Ammon's horn (tissue), 1 donor: ENCODE results near the gene DCAF5.
"Not testable (repeated sequence)": the region's sequence is repeated elsewhere in the genome, so short reads cannot be mapped to it uniquely, and the experiment has no call there.

Source experiments
- DNase-seq: peaks from one replicate; pipeline ENCODE4 v3.0.0-alpha.2; 2016; ENCODE audit warnings: low spot score

The DCAF5 gene, protein sequence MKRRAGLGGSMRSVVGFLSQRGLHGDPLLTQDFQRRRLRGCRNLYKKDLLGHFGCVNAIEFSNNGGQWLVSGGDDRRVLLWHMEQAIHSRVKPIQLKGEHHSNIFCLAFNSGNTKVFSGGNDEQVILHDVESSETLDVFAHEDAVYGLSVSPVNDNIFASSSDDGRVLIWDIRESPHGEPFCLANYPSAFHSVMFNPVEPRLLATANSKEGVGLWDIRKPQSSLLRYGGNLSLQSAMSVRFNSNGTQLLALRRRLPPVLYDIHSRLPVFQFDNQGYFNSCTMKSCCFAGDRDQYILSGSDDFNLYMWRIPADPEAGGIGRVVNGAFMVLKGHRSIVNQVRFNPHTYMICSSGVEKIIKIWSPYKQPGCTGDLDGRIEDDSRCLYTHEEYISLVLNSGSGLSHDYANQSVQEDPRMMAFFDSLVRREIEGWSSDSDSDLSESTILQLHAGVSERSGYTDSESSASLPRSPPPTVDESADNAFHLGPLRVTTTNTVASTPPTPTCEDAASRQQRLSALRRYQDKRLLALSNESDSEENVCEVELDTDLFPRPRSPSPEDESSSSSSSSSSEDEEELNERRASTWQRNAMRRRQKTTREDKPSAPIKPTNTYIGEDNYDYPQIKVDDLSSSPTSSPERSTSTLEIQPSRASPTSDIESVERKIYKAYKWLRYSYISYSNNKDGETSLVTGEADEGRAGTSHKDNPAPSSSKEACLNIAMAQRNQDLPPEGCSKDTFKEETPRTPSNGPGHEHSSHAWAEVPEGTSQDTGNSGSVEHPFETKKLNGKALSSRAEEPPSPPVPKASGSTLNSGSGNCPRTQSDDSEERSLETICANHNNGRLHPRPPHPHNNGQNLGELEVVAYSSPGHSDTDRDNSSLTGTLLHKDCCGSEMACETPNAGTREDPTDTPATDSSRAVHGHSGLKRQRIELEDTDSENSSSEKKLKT

DNA sequence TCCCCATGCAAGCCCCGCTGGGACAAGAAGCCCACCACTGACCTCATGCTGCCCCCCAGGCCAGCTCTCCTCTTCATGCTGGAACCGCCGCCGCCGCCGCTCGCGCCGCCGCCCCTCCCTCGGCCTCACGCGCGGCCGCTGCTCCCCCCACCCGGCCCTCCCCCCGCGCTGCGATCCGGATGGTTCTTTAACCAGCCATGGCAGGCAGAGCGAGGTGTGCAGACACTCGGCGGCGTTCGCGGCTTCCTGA, at the start of gene DCAF5:
TSS of gene DCAF5 (minus strand) at position 218 of the 250 bp plus-strand sequence. CDS start at position 77, 141 bp downstream.
- no peak for DNase-seq

DNA sequence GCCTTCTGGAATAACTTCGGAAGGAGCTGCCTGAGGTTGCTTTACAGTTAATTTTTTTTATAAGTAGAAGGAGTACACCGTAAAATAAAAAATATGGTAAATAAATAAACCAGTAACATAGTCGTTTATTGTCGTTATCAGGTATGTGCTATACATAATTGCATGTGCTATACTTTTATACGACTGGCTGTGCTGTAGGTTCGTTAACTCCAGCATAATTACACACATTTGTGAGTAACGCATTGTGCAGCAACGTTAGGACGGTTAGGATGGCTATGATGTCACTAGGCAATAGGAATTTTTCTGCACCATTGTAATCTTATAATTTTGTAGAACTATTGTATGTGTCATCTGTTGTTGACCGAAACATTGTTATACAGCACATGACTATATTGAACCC, 46.9 kb upstream of the DCAF5 start:
- no peak for DNase-seq

DNA sequence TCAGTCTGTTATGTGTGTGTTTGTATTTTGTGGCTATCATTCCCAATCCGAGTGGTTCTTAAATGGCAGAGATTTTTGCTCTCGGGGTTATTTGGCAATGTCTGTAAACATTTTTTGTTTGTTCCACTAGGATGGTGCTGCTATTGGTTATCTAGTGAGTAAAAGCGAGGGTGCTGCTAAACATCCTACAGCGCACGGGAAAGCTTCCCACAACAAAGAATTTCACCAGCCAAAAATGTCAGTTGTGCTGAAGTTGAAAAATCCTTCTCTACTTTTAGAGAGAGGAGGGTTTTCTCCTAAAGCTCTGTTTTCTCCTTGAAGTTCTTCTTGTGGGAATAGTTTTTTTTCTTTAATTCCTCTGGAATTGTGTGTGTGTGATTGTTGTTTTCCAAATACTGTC, 40.8 kb upstream of the DCAF5 start:
- DNase-seq = no peak

DNA sequence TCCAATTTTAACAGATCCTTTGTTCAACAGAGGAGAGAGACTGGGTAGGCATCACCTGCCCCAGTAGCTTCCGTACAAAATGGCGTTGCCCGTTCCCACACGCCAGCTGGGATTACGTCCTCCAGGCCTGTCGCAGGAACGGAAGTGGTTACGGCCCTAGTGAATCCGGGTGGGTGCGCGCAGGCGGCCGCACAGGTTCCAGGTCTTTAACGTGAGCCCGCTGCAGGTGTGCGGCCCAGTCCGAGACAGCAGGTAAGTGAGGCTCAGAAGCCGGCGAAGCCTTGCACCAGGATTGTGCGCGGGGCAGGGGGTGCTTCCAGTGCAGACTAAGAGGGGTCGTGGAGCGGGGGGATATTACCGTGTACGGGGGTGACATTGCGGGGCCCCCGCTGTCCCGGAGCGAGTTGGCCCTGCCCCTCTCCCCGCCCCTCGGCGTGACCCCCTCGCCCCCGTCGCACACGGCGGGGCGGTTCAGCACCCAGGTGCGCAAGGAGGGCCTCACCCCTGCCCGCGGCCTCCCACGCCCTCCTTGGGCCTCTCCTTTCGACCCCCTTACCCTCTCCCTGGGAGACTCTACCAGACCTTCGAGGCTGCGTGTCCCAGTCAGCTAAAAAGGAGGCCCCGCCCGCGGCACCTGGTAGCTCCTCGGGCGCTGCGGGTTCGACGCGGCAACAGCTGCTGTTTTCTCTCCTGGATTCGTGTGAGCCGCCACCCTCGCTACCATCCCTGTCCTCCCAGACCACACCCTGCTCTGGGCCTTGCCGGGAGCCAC, 38.6 kb upstream of the DCAF5 start, which contains the start of gene EXD2:
TSS of gene EXD2 (plus strand) at position 159 of the 772 bp plus-strand sequence. CDS start 17,973 bp downstream, outside the sequence.
- DNase-seq = peak; percentile 95

DNA sequence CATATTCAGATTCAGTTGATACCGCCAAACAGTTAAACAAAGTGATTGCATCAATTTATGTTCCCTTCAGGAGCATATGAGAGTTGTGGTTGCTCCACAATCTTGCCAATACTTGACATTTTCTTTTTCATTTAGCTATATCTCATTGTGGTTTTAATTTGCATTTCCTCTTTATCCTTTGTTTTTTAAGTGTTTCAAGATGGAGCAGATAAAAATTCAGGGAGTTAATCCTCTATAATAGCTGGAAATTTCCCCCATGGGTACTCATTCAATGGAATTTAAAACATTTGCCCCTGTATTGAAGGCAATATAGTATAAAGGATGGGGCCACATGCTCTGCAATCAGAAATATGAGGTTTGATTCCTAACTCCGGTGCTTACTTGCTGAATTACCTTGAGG, 37.3 kb upstream of the DCAF5 start:
- no peak for DNase-seq

DNA sequence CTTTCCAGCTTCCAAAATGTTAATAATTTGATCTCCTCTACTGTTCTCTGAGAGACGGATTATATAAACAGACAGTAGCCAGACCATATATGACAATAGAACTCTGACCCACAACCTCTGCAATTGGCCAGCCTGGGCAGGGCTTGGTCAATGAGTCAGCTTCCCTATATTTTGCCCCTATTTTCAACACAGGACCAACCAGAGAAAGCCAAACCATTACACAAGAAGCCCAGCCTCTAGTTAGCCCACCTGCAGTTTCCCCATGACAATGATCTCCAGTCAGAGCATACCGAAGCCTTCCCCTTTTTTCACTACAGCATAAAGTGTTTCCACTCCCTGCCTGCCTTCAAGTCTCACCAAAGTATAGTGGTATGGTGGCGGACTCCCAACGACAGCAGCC, 30.8 kb upstream of the DCAF5 start:
- DNase-seq = no peak

DNA sequence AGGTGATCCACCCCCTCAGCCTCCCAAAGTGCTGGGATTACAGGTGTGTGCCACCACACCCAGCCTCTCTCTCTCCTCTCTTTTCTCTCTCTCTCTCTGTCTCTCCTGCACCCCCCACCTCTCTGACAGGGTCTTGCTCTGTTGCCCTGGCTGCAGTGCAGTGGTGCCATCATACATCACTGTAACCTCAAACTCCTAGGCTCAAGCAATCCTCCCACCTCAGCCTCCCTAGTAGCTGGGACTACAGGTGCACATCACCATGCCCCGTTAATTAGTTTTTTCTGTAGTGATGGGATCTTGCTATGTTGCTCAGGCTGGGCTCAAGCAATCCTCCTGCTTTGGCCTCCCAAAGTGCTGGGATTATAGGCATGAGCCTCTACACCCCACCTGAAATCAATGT, 29.7 kb upstream of the DCAF5 start:
- DNase-seq = not testable (repeated sequence)

DNA sequence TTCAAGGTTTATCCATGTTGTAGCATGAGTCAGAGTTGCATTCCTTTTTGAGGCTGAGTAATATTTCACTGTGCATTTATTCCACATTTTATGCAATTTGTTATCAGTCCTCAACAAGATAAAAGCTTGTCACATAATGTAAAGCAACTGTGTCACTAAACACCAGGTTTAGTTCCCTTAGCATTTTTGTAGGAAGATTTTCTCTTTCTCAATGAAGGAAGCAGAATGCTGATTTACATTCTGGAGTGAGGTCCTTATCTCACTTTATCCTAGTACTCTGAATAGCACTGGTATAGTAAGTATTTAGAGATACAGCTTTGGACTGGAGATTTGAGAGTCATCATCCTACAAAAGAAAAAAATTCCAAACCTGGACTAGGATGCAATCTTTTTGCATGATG, 28.6 kb upstream of the DCAF5 start:
- DNase-seq = no peak

DNA sequence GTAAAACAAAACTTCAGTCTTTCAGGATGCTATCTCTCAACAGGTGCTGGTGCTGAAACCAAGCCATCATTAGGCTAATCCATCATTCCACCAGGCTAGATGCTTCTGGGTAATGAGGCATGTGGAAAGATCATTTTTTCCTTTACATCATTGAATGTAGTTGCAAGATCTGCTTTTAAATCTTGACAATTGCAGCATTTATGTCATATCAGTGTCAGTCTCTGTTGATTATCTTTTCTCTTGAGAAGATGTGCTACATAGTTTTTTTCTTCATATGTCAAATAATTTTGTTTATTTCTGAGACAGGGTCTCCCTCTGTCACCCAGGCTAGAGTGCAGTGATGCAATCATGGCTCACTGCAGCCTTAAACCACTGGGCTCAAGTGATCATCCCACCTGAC, 22.2 kb upstream of the DCAF5 start:
- no peak for DNase-seq

DNA sequence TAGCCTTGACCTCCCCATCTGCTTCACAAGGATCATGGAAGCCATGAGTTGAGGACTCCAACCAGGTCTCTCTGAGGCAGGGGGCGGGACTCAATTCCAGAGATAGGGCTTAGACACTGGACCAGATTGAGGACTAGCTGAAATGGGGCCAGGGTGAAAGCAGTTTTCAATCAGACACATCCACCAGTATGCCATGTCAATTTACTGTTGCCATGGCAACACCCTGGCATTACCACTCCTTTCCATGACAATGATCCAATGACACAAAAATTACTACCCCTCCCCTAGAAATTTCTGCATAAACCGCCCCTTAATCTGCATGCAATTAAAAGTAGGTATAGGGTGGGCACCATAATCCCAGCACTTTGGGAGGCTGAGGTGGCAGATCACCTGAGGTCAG, 18.6 kb upstream of the DCAF5 start:
- no peak for DNase-seq

DNA sequence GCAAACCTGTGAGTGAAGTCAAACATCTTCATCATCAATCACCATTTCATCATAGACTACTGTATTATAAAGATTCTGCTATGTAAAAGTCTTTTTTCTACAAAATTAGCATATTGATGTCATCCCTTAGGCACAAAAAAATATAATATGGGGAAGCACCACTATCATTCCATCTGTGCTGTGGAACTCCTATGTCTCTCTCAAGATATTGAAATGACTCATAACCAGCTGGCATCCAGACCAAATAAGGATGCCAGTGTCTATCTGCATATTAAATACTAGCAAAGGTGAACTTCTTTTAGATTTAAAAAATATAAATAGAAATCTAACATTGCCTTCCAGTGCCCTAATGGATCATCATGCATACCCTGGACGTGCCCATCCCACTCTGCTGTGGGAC, 17.9 kb upstream of the DCAF5 start:
- DNase-seq = peak; percentile 23

DNA sequence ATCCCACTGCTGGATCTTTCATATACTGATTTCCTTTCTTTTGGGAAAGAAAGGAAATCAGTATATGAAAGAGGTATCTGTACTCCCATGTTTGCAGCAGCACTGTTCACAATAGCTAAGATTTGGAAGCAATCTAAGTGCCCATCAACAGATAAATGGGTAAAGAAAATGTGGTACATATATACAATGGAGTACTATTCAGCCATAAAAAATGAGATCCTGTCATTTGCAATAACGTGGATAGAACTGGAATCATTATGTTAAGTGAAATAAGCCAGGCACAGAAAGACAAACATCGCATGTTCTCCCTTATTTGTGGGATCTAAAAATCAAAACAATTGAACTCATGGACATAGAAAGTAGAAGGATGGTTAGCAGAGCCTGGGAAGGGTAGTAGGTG, 12.9 kb upstream of the DCAF5 start:
- DNase-seq = not testable (repeated sequence)

DNA sequence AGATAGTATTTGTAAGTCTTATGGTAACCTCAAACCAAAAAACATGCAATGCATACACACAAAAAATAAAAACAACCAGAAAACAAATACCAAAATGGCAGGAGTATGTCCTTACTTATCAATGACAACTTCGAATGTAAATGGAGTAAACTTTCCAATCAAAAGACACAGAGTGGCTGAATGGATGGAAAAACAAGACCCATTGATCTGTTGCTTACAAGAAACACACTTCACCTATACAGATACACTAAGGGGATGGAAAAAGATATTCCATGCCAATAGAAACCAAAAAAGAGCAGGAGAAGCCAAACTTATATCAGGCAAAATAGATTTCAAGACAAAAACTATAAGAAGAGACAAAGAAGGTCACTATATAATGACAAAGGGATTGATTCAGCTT, 8.7 kb upstream of the DCAF5 start:
- no peak for DNase-seq

DNA sequence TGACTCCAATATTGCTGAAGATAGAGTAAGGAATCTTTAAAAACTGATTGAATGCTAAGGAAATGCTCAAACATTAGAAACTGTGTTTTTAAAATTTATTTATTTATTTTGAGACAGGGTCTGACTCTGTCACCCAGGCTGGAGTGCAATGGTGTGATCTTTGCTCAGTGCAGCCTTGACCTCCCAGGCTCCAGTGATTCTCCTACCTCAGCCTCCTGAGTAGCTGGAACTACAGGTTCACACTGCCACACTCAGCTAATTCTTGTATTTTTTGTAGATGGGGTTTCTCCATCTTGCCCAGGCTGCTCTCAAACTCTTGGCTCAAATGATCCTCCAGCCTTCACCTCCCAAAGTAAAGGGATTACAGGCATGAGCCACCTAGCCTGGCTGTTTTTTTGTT, 3.3 kb upstream of the DCAF5 start:
- no peak for DNase-seq

DNA sequence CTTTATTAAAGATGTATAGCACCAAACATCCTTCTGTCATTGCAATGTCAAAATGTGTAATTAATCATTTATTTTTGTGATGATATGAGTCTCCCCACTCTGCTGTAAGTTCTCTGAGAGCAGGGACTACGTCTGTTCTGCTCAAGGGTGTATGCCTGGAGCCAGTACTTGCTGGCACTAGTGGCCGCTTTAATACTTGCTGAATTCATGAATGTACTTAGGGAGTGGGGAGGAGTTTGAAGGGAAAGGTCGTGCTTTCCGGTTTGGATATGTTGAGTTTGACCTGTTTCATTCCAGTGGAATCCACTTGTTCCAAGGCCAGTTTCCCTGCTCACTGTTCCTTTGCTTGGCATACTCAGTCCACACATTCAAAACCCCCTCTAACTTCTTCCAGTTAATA, 1.9 kb upstream of the DCAF5 start:
- no peak for DNase-seq

DNA sequence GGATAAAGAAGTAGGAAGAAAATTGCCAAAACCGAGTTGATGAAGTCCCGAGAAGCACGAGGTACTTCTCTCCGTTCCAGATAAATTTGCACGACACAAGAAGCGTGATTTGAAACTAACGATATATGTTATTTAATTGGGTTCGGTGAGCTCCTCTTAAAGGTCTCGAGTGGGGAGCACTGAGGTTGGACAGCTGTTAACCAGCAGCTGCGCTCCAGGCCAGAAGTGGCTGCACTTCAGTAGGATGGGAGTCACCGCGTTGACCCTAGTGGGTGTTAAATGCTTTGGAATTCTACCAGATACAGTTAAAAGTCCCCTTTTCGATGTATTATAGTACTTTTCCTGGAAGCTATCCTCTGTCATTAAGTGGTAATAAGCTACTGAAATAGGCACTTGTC, 953 bp upstream of the DCAF5 start:
- DNase-seq = peak; percentile 27

DNA sequence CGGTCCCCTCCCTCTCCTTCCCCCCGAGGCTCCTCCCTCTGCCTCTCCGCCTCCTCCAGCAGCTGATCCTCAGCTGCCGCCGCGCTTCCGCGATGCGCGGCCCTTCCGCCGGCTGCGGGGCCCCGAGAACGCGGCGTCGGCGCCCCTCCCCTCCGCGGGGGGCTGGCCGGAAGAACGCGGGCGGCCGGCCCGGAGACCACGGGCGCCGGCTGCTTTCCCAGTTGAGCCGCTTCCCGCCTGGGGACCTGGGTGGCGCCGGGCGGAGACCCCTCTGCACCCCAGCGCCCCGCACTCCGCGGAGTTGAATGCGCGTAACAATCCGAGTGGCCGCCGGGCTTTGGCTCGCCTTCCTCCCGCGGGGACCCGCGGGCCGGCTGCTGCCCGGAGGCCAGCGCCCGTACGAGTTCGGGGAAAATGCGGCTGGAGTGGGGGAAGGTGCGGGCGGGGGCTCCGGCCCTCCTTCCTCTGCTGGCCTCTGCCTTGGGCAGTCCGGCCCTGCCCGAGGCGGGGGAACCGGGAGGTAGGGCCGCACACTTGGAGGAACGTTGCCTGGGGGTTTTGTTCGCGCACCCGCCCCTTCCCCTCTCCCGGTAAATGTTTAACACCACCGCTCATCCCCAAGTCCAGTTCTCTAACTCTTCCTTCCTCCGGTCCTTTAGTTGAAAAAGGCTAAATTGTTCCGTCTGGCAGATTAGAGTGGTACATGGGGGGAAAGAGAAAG, 393 bp upstream of the DCAF5 start:
- DNase-seq = peak; percentile 95

DNA sequence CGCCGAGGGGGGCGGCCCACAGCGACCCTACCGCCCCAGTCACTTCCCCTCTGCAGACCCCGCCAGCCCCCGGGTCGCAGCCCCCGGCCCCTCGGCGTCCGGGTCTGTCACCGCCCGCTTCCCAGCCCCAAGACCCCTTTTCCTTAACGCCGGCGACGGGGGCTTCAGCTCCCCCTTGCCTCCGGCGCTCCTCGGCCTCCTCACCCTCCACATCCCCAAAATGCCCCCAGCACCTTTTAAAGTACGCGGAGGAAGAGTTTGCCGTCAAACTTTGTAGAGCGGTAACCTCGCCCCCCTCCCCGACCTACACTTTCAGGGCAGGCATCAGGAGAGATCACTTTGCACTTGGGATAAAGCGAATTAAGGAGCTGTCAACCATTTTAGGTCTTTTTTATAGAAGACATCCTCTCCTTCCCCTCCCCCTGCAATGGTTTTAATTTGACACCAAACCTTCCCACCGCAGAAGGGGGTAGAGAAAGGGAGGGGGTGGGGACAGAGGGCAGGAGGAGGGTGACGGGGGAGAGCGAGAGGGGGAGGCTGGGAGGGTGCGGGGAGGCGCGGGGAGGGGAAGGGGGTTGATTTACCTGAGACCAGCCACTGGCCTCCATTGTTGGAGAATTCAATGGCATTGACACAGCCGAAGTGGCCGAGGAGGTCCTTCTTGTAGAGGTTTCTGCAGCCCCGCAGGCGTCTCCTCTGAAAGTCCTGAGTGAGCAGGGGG, 578 bp downstream of the DCAF5 start:
- DNase-seq = no peak

DNA sequence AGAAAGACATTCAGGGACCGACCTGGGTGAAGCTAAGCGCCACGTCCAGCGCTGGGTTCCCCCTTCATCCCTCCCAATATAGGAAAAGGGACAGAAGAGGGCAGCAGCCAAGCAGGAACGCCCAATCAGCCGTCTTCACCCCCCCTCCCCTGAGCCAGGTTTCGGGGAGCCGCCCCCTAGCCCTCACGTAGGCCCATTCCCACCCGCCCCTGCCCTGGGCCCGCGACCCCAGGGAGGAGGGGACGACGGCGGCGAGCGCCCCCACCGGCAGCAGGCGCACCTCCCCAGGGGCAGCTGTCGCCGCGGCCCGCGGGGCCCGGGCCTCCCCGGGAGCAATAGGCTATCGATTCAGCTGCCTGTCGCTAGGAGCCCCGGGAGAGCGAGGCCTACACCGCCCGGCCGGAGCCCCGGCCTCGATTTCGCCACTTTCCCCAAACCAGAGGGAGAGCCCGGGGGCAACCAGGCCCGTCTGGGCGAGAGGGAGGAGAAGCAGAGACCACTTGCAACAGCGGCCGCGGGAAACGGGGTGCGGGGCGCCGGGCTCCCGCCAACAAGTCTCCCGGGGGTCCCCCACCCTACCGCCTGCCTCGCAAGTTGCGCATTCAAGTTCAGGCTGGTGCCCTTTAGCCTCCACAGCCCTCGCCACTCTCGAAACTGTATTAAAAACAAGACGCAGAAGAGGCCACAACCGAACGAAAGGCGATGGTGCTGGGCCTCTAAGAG, 1.3 kb downstream of the DCAF5 start:
- peak; percentile 81 for DNase-seq

DNA sequence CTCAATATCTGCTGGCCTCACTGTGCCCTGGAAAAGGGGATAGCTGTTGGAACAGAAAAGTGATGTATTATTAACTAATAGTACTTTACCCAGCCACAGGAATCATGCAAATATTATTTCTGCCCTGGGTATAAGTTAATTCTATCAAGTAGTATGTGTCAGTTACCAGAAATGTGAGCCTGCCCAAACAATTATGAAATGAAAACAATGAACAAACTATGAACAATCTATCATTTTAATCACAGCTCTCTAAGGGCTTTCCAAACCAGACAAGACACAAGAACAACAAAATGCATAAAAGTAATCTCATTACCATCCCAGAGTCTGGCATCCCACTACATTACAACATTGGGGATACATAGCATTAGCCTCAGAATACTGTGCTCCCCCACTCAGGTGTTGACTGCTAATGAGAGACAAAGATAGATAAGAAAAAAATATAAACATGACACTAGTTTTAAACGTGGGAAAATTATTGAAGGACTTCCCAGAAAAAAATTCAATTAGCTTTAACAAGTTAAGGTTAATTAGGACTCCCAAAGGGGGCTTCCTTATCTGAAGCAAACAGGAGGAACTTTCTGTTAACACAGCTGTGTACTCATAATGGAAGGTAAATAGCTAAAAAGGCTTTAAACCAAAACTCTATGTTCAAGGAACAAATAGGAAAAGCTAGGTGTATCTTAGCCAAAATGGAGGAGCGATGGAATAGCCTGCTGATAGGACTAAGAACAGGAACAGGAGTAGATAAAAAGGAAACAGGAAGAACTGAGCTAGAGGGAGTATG, 3.3 kb downstream of the DCAF5 start:
- DNase-seq = no peak
